IgD-negative memory B cell (primary cell): ENCODE data around the gene CTXN3. TPM values are rescaled to one million over a fixed set of nuclear protein-coding genes. Genes with fewer than 3 reads are reported as not detected.

Experiments
- H3K27ac Mint-ChIP-seq, 3 donors: one replicate each; pipeline ENCODE4 v1.8.0; 2020 to 2022; ENCODE audit warnings: mild to moderate bottlenecking in 3 of 3, mixed read lengths in 3 of 3, moderate library complexity in 1 of 3
- H3K27me3 Mint-ChIP-seq: one replicate; pipeline ENCODE4 v1.8.0; 2021; ENCODE audit warnings: mixed read lengths
- H3K36me3 Mint-ChIP-seq: one replicate; pipeline ENCODE4 v1.8.0; 2020; ENCODE audit warnings: mild to moderate bottlenecking, mixed read lengths
- H3K4me1 Mint-ChIP-seq, 3 donors: one replicate each; pipeline ENCODE4 v1.8.0; 2020 to 2022; ENCODE audit warnings: mixed read lengths in 3 of 3, mild to moderate bottlenecking in 1 of 3
- H3K4me3 Mint-ChIP-seq, 4 donors: one replicate each; pipeline ENCODE4 v1.8.0; 2020 to 2022; ENCODE audit warnings: mild to moderate bottlenecking in 4 of 4, mixed read lengths in 4 of 4, moderate library complexity in 3 of 4
- H3K9me3 Mint-ChIP-seq, 3 donors: one replicate each; pipeline ENCODE4 v1.8.0; 2020 to 2021; ENCODE audit warnings: mixed read lengths in 3 of 3, mild to moderate bottlenecking in 1 of 3
- polyA plus RNA-seq: library from polyadenylated mRNA; unstranded; fragments of 300-500 nt; fragmentation: Illumina TruSeq; gene quantifications from one replicate; pipeline ENCODE4 v1.2.3, GENCODE V29; 2021

Gene CTXN3
- not detected for polyA plus RNA-seq

GRCh38 chr5:127649018-127649439, at the start of gene CTXN3:
Gene CTXN3 (plus strand): TSS chr5:127649082. CDS start chr5:127657522, 8,440 bp downstream.
- H3K27me3 Mint-ChIP-seq = no peaks in the 10 kb centered on the region
- no peak within 1 kb of the TSS for H3K4me3 Mint-ChIP-seq
- peaks cover 0 to 2% (median 0%) of the 10 kb centered on the region in 3 donors for H3K4me1 Mint-ChIP-seq
- H3K9me3 Mint-ChIP-seq = no peaks in the 10 kb centered on the region
- no peak within 1 kb of the TSS for H3K27ac Mint-ChIP-seq
- no peaks in the 10 kb centered on the region for H3K36me3 Mint-ChIP-seq

GRCh38 chr5:127599320-127599719, 49.6 kb upstream of the CTXN3 start:
- Mint-ChIP-seq H3K4me1 (peaks cover 0 to 4% (median 3%) of the 10 kb centered on the region in 3 donors), H3K27me3 (no peaks in the 10 kb centered on the region), H3K4me3 (no peak overlapping the region), H3K9me3 (no peaks in the 10 kb centered on the region), H3K36me3 (no peaks in the 10 kb centered on the region), H3K27ac (no peak overlapping the region)

GRCh38 chr5:127599847-127600246, 49.0 kb upstream of the CTXN3 start:
- H3K27ac Mint-ChIP-seq = no peak overlapping the region
- peaks cover 0 to 4% (median 3%) of the 10 kb centered on the region in 3 donors for H3K4me1 Mint-ChIP-seq
- no peaks in the 10 kb centered on the region for H3K9me3 Mint-ChIP-seq
- H3K4me3 Mint-ChIP-seq = no peak overlapping the region
- H3K27me3 Mint-ChIP-seq = no peaks in the 10 kb centered on the region
- H3K36me3 Mint-ChIP-seq = no peaks in the 10 kb centered on the region

GRCh38 chr5:127601111-127601510, 47.8 kb upstream of the CTXN3 start:
- no peaks in the 10 kb centered on the region for H3K36me3 Mint-ChIP-seq
- no peak overlapping the region for H3K4me3 Mint-ChIP-seq
- no peak overlapping the region for H3K27ac Mint-ChIP-seq
- H3K27me3 Mint-ChIP-seq = no peaks in the 10 kb centered on the region
- no peaks in the 10 kb centered on the region for H3K9me3 Mint-ChIP-seq
- H3K4me1 Mint-ChIP-seq = peaks cover 0 to 4% (median 3%) of the 10 kb centered on the region in 3 donors

- Mint-ChIP-seq H3K4me1 (peaks cover 0 to 4% (median 3%) of the 10 kb centered on the region in 3 donors), H3K4me3 (no peak overlapping the region), H3K36me3 (no peaks in the 10 kb centered on the region), H3K9me3 (no peaks in the 10 kb centered on the region), H3K27ac (no peak overlapping the region), H3K27me3 (no peaks in the 10 kb centered on the region)
These were observed 47.3 kb upstream of the CTXN3 start for GRCh38 chr5:127601601-127602000.

- peaks cover 0 to 4% (median 3%) of the 10 kb centered on the region in 3 donors for H3K4me1 Mint-ChIP-seq
These were observed 46.4 kb upstream of the CTXN3 start for GRCh38 chr5:127602481-127602880.

GRCh38 chr5:127602896-127603844, 45.7 kb upstream of the CTXN3 start:
- Mint-ChIP-seq H3K27ac (no peak overlapping the region), H3K4me1 (peaks cover 0 to 4% (median 3%) of the 10 kb centered on the region in 3 donors), H3K4me3 (no peak overlapping the region), H3K9me3 (no peaks in the 10 kb centered on the region), H3K27me3 (no peaks in the 10 kb centered on the region), H3K36me3 (no peaks in the 10 kb centered on the region)

More at GRCh38 chr5:127602481-127602880, 46.4 kb upstream of the CTXN3 start:
- H3K27me3 Mint-ChIP-seq = no peaks in the 10 kb centered on the region
- H3K9me3 Mint-ChIP-seq = no peaks in the 10 kb centered on the region
- H3K36me3 Mint-ChIP-seq = no peaks in the 10 kb centered on the region
- H3K27ac Mint-ChIP-seq = no peak overlapping the region
- no peak overlapping the region for H3K4me3 Mint-ChIP-seq

- H3K4me3 Mint-ChIP-seq = no peak overlapping the region
- H3K27me3 Mint-ChIP-seq = no peaks in the 10 kb centered on the region
- no peaks in the 10 kb centered on the region for H3K9me3 Mint-ChIP-seq
- H3K27ac Mint-ChIP-seq = peak overlapping the region in 1 of 3 donors; percentile 28
- no peaks in the 10 kb centered on the region for H3K36me3 Mint-ChIP-seq
- H3K4me1 Mint-ChIP-seq = peaks cover 0 to 4% (median 0%) of the 10 kb centered on the region in 3 donors
These were observed 40.7 kb upstream of the CTXN3 start for GRCh38 chr5:127608077-127608660.

- no peaks in the 10 kb centered on the region for H3K4me1 Mint-ChIP-seq
- H3K4me3 Mint-ChIP-seq = no peak overlapping the region
- no peaks in the 10 kb centered on the region for H3K27me3 Mint-ChIP-seq
- H3K9me3 Mint-ChIP-seq = no peaks in the 10 kb centered on the region
- H3K36me3 Mint-ChIP-seq = no peaks in the 10 kb centered on the region
- H3K27ac Mint-ChIP-seq = peak overlapping the region in 1 of 3 donors; percentile 28
These were observed 39.9 kb upstream of the CTXN3 start for GRCh38 chr5:127609011-127609410.

GRCh38 chr5:127609957-127610356, 38.9 kb upstream of the CTXN3 start:
- H3K36me3 Mint-ChIP-seq = no peaks in the 10 kb centered on the region
- no peaks in the 10 kb centered on the region for H3K27me3 Mint-ChIP-seq
- H3K27ac Mint-ChIP-seq = no peak overlapping the region
- H3K9me3 Mint-ChIP-seq = no peaks in the 10 kb centered on the region
- no peak overlapping the region for H3K4me3 Mint-ChIP-seq
- no peaks in the 10 kb centered on the region for H3K4me1 Mint-ChIP-seq

- H3K4me1 Mint-ChIP-seq = no peaks in the 10 kb centered on the region
- no peaks in the 10 kb centered on the region for H3K9me3 Mint-ChIP-seq
- no peaks in the 10 kb centered on the region for H3K36me3 Mint-ChIP-seq
- H3K4me3 Mint-ChIP-seq = no peak overlapping the region
- H3K27ac Mint-ChIP-seq = no peak overlapping the region
- H3K27me3 Mint-ChIP-seq = no peaks in the 10 kb centered on the region
These were observed 36.3 kb upstream of the CTXN3 start for GRCh38 chr5:127612441-127613141.

GRCh38 chr5:127615916-127616315, 33.0 kb upstream of the CTXN3 start:
- Mint-ChIP-seq H3K4me1 (no peaks in the 10 kb centered on the region), H3K9me3 (peaks cover 0 to 4% (median 2%) of the 10 kb centered on the region in 3 donors), H3K36me3 (no peaks in the 10 kb centered on the region), H3K27me3 (no peaks in the 10 kb centered on the region), H3K4me3 (no peak overlapping the region), H3K27ac (no peak overlapping the region)

GRCh38 chr5:127619908-127620479, 28.9 kb upstream of the CTXN3 start:
- peaks cover 7% of the 10 kb centered on the region for H3K27me3 Mint-ChIP-seq
- H3K27ac Mint-ChIP-seq = no peak overlapping the region
- no peaks in the 10 kb centered on the region for H3K36me3 Mint-ChIP-seq
- H3K4me3 Mint-ChIP-seq = no peak overlapping the region
- peaks cover 0 to 4% (median 2%) of the 10 kb centered on the region in 3 donors for H3K9me3 Mint-ChIP-seq
- H3K4me1 Mint-ChIP-seq = no peaks in the 10 kb centered on the region

- H3K4me1 Mint-ChIP-seq = no peaks in the 10 kb centered on the region
- no peak overlapping the region for H3K27ac Mint-ChIP-seq
- H3K9me3 Mint-ChIP-seq = peaks cover 0 to 4% (median 2%) of the 10 kb centered on the region in 3 donors
- no peaks in the 10 kb centered on the region for H3K36me3 Mint-ChIP-seq
- H3K4me3 Mint-ChIP-seq = no peak overlapping the region
- peaks cover 7% of the 10 kb centered on the region for H3K27me3 Mint-ChIP-seq
These were observed 27.1 kb upstream of the CTXN3 start for GRCh38 chr5:127621601-127622325.
